OCI-LY3 (cell line): Measurements from ENCODE around the gene MRPS2.

Experiments
- EZH2phosphoT487 ChIP-seq: fragments of 200-600 bp; shearing (Covaris generic); IDR thresholded peaks from 2 replicates; pipeline ENCODE4 v1.6.1; 2018; ENCODE audit warnings: antibody characterized with exemption, mixed run types, low read depth
- TF ChIP-seq, protein P1 (sequence below): fragments of 200-600, 300-600 bp; sonication (generic); IDR thresholded peaks from 2 replicates; pipeline ENCODE4 v1.5.1; 2014; ENCODE audit warnings: antibody characterized with exemption, low read length, low read depth

DNA sequence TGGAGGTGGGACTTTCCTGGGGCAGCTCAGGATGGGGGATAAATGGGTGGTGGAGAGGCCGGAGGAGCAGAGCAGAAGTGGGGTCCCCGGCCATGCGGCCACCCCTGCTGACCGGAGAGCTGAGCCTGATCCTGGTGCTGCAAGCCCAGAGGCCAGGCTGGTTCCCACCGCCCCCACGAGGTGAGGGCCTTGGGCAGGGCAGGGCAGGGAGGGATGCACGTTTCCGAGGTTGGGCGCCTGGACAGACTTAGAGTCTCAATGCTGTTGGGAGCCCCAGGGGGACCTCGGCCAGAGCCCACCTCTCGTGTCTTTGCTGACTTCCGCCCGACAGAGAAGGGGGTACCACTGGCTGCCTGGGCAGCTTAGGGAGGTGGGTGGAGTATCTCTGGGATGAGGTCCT lies 51.0 kb downstream of the MRPS2 start:
- TF ChIP-seq, protein P1, sequence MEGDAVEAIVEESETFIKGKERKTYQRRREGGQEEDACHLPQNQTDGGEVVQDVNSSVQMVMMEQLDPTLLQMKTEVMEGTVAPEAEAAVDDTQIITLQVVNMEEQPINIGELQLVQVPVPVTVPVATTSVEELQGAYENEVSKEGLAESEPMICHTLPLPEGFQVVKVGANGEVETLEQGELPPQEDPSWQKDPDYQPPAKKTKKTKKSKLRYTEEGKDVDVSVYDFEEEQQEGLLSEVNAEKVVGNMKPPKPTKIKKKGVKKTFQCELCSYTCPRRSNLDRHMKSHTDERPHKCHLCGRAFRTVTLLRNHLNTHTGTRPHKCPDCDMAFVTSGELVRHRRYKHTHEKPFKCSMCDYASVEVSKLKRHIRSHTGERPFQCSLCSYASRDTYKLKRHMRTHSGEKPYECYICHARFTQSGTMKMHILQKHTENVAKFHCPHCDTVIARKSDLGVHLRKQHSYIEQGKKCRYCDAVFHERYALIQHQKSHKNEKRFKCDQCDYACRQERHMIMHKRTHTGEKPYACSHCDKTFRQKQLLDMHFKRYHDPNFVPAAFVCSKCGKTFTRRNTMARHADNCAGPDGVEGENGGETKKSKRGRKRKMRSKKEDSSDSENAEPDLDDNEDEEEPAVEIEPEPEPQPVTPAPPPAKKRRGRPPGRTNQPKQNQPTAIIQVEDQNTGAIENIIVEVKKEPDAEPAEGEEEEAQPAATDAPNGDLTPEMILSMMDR = no peak
- TF ChIP-seq EZH2phosphoT487 = no peak
